ENCODE results near the gene SYNE1. TPM values are rescaled to one million over a fixed set of nuclear protein-coding genes. Genes with fewer than 3 reads are reported as not detected.

The SYNE1 gene
- total and polyA plus RNA-seq, 2 of the 8 experiments (the other 6 are each of a cell fraction or from before 2014, with no cell fraction given), result 2.8 to 5.5 TPM

DNA sequence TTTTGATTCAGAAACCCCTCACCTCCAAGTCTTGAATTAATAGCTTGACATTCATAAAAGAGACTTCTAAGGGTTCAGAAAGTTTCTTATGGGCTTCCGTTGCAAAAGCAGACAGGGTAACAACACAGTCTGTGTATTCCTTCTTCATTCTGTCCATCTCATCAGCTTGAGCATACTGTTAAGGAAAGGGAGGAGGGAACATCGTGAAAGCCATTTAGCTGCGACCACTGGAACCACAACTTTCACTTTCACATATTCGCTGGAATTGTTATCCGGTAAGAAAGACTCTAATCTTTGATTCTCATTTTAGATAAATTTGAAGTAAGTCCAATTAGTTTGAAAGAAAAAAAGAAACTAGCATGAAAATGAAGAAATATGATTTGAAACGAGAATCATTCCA lies 174.4 kb downstream of the SYNE1 start:
- H3K23me2 ChIP-seq (ENCODE audit: low read depth, low read length), result no peaks in the 10 kb centered on the region
- H3K27ac ChIP-seq (ENCODE audit: low read depth, low read length), result no peak overlapping the region
- no peak for FAIRE-seq
- WGBS, 2 experiments (ENCODE audit: extremely low coverage in 1 of 2, insufficient coverage in 1 of 2, insufficient read length in 1 of 2, insufficient replicate concordance in 2 of 2, low coverage in 1 of 2, low lambda C conversion rate in 2 of 2, missing lambda C conversion rate in 1 of 2), result 90% methylated on average over 6 of the region's 6 CpGs; no CpG with 5 or more reads in 1 of the 2 experiments
- no peaks in the 10 kb centered on the region for H3K27me3 ChIP-seq (replicated peaks in 1 of 4; ENCODE audit: control insufficient read depth in 3 of 4, extremely low read depth in 1 of 4, insufficient read depth in 3 of 4, low read length in 3 of 4)
- H3K23ac ChIP-seq (ENCODE audit: insufficient read length), result no peak overlapping the region
- H2BK20ac ChIP-seq (ENCODE audit: low read length), result no peak overlapping the region
- no peak overlapping the region for H3K18ac ChIP-seq (ENCODE audit: extremely low read depth, low read length)
- no peak overlapping the region for H2AFZ ChIP-seq (ENCODE audit: low read length)
- no peaks in the 10 kb centered on the region for H4K20me1 ChIP-seq (replicated peaks in 1 of 2; ENCODE audit: control insufficient read depth in 1 of 2, insufficient read depth in 2 of 2, low read length in 2 of 2)
- no peak overlapping the region for H3K9ac ChIP-seq (replicated peaks in 1 of 4; ENCODE audit: extremely low read depth in 1 of 4, low read depth in 3 of 4, low read length in 3 of 4)
- no peak overlapping the region for H3K4ac ChIP-seq (replicated peaks; ENCODE audit: insufficient read length, low read depth, low read length)
- no peaks in the 10 kb centered on the region for H3K9me3 ChIP-seq (ENCODE audit: insufficient read depth in 2 of 2, low read depth in 1 of 2, low read length in 1 of 2)
- no peak overlapping the region for H3K4me3 ChIP-seq (ENCODE audit: extremely low read depth in 1 of 4, insufficient read depth in 2 of 4, low read depth in 3 of 4, low read length in 4 of 4)
- ChIA-PET CTCF (ENCODE audit: partially characterized antibody) (interaction anchor here (0.7 kb wide), 1 partner anchor 49 kb away, joined by 3 read pairs; no protein-coding TSS in a partner anchor), POLR2A (ENCODE audit: partially characterized antibody) (no interaction called here)
- H3K36me3 ChIP-seq (ENCODE audit: control insufficient read depth in 2 of 4, insufficient read depth in 4 of 4, low read length in 3 of 4), result no peaks in the 10 kb centered on the region
- no peak overlapping the region for H2BK120ac ChIP-seq (replicated peaks; ENCODE audit: low read depth, low read length)
- no peak overlapping the region for H2AK5ac ChIP-seq (ENCODE audit: low read depth, low read length)
- no peak overlapping the region for H2BK15ac ChIP-seq (ENCODE audit: low read length)
- no peaks in the 10 kb centered on the region for H3K79me2 ChIP-seq (ENCODE audit: control insufficient read depth in 1 of 2, insufficient read depth in 2 of 2, low read length in 2 of 2)
- no peak for DNase-seq (ENCODE audit: low read depth in 1 of 2, low spot score in 2 of 2)
- H3K4me2 ChIP-seq (ENCODE audit: insufficient read depth in 1 of 2, low read depth in 2 of 2, low read length in 2 of 2), result no peak overlapping the region
- H3K56ac ChIP-seq (replicated peaks; ENCODE audit: insufficient read length, low read depth, low read length), result no peak overlapping the region
- H4K8ac ChIP-seq (ENCODE audit: extremely low read depth, insufficient read depth, low read length), result no peak overlapping the region
- no peak overlapping the region for H2BK5ac ChIP-seq (ENCODE audit: low read depth, low read length)
- H4K91ac ChIP-seq (replicated peaks; ENCODE audit: insufficient read length, low read length), result no peak overlapping the region
- no peak overlapping the region for H3K14ac ChIP-seq (ENCODE audit: insufficient read length)
- H4K5ac ChIP-seq (ENCODE audit: insufficient read length, low read depth, low read length), result no peak overlapping the region
- H2BK12ac ChIP-seq (ENCODE audit: low read depth, low read length), result no peak overlapping the region
- H3K4me1 ChIP-seq (replicated peaks in 1 of 4; ENCODE audit: control insufficient read depth in 3 of 4, insufficient read depth in 4 of 4, low read length in 3 of 4), result no peaks in the 10 kb centered on the region
- H3K79me1 ChIP-seq (ENCODE audit: low read depth, low read length), result no peaks in the 10 kb centered on the region
- no peak for TF ChIP-seq RNF2 (IDR thresholded peaks at IDR 0.05; ENCODE audit: borderline replicate concordance, low read depth, low read length, missing control alignments, poor library complexity, severe bottlenecking)
- no peak for TF ChIP-seq TAF7 (optimal IDR thresholded peaks at IDR 0.05; ENCODE audit: borderline replicate concordance, low read depth, low read length)
- no peak for TF ChIP-seq FOSL1 (IDR thresholded peaks at IDR 0.05; ENCODE audit: insufficient read depth, low read depth, low read length)
- TF ChIP-seq, protein P1, sequence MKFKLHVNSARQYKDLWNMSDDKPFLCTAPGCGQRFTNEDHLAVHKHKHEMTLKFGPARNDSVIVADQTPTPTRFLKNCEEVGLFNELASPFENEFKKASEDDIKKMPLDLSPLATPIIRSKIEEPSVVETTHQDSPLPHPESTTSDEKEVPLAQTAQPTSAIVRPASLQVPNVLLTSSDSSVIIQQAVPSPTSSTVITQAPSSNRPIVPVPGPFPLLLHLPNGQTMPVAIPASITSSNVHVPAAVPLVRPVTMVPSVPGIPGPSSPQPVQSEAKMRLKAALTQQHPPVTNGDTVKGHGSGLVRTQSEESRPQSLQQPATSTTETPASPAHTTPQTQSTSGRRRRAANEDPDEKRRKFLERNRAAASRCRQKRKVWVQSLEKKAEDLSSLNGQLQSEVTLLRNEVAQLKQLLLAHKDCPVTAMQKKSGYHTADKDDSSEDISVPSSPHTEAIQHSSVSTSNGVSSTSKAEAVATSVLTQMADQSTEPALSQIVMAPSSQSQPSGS (IDR thresholded peaks at IDR 0.05; ENCODE audit: low read length), result no peak
- no peak for TF ChIP-seq SP4 (IDR thresholded peaks at IDR 0.05; ENCODE audit: low read length)
- TF ChIP-seq BRCA1 (IDR thresholded peaks at IDR 0.05; ENCODE audit: low read depth, low read length), result no peak
- no peak for TF ChIP-seq BACH1 (IDR thresholded peaks at IDR 0.05; ENCODE audit: low read length)
- TF ChIP-seq POLR2AphosphoS5 (IDR thresholded peaks at IDR 0.05; ENCODE audit: low read depth, low read length), result no peak
- no peak for TF ChIP-seq SRF (IDR thresholded peaks at IDR 0.05; ENCODE audit: low read depth, low read length)
- no peak for TF ChIP-seq BCL11A (IDR thresholded peaks at IDR 0.05; ENCODE audit: low read depth in 2 of 2, low read length in 2 of 2)
- TF ChIP-seq SP1 (IDR thresholded peaks at IDR 0.05; ENCODE audit: low read depth, low read length), result no peak
- TF ChIP-seq EGR1 (IDR thresholded peaks at IDR 0.05; ENCODE audit: borderline replicate concordance, low read depth, low read length), result no peak
- TF ChIP-seq, protein P2, sequence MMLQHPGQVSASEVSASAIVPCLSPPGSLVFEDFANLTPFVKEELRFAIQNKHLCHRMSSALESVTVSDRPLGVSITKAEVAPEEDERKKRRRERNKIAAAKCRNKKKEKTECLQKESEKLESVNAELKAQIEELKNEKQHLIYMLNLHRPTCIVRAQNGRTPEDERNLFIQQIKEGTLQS (IDR thresholded peaks at IDR 0.05; ENCODE audit: insufficient read depth, low read depth, low read length), result no peak

Measured in H1 (cell line).